Stomach (tissue), 4 donors: ENCODE measurements around the gene NBPF26.
"Not testable (repeated sequence)": the region's sequence is repeated elsewhere in the genome, so short reads cannot be mapped to it uniquely, and the experiment has no call there.

Experiments used
- EP300 ChIP-seq: sonication (generic); formaldehyde crosslinking; IDR thresholded peaks from one replicate; pipeline ENCODE4 v1.6.1; 2017; ENCODE audit warnings: antibody characterized with exemption
- POLR2A ChIP-seq, 4 donors: fragments of 450-650 bp; IDR thresholded peaks; one replicate each; pipeline ENCODE4 v1.6.1; 2016; ENCODE audit warnings: antibody characterized with exemption in 4 of 4, control low read depth in 2 of 4, mild to moderate bottlenecking in 1 of 4, moderate library complexity in 1 of 4
- TF ChIP-seq, protein P1 (sequence below), 7 experiments: fragments of 450-650 bp in 4 of 7; fragments of 200-600 bp in 3 of 7; sonication (generic) in 3 of 7; IDR thresholded peaks; one replicate each; pipeline ENCODE4 v1.5.1; 2016 to 2019; ENCODE audit warnings: antibody characterized with exemption in 7 of 7, control low read depth in 2 of 7, mild to moderate bottlenecking in 1 of 7

DNA sequence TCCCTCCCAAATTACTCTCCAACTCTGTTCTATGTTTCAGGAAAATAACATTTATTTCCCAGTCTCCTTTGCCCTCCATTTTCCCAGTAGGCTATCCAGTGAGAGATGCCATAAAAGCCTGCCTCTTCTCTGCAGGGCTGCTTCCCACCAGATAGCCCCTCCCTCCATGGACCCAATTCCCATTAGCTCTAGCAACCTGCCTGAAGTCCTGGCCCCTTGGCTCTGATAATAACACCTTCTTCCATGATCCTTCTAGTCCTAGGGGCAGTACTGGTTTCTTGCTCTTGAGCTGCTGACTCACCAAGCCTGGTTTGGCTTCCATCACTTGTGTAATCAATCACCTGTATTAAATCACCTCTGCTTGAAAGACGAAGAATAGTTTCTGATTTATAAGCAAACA is 156.3 kb downstream of the NBPF26 start:
- TF ChIP-seq, protein P1, sequence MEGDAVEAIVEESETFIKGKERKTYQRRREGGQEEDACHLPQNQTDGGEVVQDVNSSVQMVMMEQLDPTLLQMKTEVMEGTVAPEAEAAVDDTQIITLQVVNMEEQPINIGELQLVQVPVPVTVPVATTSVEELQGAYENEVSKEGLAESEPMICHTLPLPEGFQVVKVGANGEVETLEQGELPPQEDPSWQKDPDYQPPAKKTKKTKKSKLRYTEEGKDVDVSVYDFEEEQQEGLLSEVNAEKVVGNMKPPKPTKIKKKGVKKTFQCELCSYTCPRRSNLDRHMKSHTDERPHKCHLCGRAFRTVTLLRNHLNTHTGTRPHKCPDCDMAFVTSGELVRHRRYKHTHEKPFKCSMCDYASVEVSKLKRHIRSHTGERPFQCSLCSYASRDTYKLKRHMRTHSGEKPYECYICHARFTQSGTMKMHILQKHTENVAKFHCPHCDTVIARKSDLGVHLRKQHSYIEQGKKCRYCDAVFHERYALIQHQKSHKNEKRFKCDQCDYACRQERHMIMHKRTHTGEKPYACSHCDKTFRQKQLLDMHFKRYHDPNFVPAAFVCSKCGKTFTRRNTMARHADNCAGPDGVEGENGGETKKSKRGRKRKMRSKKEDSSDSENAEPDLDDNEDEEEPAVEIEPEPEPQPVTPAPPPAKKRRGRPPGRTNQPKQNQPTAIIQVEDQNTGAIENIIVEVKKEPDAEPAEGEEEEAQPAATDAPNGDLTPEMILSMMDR (IDR thresholded peaks at IDR 0.05), result not testable (repeated sequence)
- not testable (repeated sequence) for TF ChIP-seq EP300; POLR2A (IDR thresholded peaks at IDR 0.05)
